SKM-1 (cell line): ENCODE results near the gene SOCS4.
"Not testable (repeated sequence)": the region's sequence is repeated elsewhere in the genome, so short reads cannot be mapped to it uniquely, and the experiment has no call there.

Source experiments
- DNase-seq: peaks from one replicate; lab custom pipeline; 2025; ENCODE audit not compliant: unreplicated experiment; lab: John Stamatoyannopoulos, UW

The SOCS4 gene

DNA sequence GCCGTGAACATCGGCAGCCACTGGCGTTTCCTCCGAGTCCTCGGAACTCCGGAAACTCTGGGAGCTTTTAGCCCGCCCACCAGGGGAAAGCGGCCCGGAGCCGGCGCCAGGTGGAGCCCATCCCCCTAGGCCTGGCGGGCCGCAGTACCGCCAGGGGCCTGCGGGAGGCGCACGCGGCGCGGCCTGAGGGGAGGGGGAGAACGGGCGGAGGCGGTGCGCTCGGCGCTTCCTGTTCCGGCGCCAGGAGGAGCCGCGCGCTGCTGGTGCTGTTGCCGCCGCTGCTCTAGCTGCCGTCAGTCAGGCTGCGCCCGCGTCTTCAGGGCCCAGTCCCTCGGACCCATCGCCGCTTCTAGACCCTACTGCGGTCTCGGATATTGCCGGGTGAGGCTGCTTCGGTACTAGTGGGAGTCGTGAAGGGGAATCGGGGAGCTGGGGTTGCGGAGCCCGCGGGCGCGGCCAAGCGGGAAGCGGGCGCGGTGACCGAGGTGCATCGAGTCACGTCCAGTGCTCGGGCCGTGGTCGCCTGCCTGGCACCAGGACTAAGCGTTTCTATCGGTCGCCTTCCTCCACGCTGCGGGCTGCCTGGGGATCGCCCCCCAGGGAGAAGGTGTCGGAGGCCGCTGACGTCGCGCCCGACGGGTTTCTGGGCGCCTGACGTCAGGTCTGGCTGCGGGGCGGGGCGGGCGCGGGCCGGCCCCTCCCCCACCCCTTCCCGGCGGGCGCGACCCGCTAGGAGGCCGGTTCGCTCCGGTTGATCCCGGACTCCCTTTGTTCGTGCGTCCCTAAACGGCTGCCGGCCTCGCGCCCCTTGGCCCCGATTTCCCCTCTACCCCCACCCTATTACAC is 24.6 kb downstream of the SOCS4 start, which contains the start of gene MAPK1IP1L:
Gene MAPK1IP1L (plus strand): TSS at position 225 of the 846 bp plus-strand sequence. CDS start 10,037 bp downstream, outside the sequence.
- DNase-seq = peak; percentile 9

GRCh38 chr14:55052269-55052930 is 25.4 kb downstream of the SOCS4 start:
- DNase-seq = no peak

GRCh38 chr14:55053018-55053417 is 26.0 kb downstream of the SOCS4 start:
- no peak for DNase-seq

DNA sequence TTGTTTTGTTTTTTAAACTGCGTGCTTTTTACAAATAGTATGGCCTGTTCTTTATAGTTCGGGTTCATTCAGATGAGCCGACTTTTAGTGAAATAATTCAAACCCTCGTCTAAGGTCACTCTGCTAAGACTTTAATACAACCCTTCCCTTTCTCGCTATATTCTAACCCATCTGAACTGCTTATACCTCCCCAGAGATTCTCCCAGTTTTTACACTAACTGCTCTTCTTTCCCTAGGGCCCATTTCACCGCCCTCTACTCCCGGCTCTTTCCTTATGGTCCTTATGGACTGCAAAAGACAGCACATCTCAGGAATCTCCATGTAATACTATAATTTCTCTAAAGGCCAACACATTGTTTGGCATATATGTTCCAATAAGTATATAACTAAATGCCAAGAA is 26.5 kb downstream of the SOCS4 start:
- DNase-seq = no peak

GRCh38 chr14:55054098-55054497 is 27.1 kb downstream of the SOCS4 start:
- DNase-seq = no peak

- DNase-seq = no peak
Observed at GRCh38 chr14:55057919-55058318, 30.9 kb downstream of the SOCS4 start.

DNA sequence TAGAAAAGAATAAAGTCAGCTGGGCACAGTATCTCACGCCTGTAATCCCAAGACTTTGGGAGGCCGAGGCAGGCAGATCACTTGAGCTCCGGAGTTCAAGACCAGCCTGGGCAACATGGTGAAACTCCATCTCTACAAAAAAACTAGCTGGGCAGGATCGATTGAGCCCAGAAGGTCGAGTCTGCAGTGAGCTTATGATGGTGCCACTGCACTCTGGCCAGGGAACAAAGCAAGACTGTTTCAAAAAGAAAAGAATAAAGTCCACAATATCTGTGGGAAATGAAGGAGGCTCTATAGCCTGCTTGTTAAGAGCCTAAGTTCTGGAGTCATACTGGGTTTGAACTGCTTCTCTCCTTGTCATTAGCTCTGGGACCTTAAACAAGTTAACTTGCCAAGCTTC is 32.3 kb downstream of the SOCS4 start:
- no peak for DNase-seq

GRCh38 chr14:55062517-55063351 is 35.7 kb downstream of the SOCS4 start:
- DNase-seq = no peak

DNA sequence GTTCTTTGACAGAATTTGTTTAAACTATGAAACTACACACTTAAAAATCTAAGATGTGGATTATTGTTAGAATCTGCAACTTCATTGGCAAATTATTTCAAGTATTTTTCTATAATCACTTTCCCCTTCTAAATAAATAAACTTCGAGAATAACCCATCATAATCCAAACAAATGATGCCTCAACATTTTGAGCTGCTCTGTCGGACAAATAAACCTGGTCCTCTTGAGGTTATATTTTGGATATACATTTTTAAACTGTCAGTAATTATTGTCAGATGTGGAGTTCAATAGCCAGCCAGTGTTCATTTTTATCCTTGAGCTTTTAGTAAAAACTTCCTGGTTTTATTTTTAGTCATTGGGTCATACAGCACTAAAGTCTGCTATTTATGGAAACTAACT is 37.9 kb downstream of the SOCS4 start:
- not testable (repeated sequence) for DNase-seq

DNA sequence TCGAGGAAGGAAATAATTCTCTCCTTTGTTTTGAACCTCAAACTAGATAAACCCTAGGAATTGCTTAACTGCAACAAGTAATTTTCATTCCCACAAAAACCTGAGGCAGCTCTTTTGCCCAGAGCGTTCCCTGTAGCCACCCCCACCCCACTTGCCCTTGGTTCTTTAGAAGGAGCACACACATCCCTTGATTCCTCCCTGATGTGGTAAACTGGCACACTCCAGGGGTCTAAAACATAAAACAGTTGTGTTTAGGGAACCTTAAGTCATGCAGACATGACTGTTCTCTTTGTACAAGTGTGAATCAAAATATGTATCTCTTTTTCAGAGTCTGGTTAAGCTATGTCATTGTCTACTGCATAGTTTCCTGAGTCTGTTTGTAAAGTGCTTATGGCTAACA is 38.4 kb downstream of the SOCS4 start:
- no peak for DNase-seq

DNA sequence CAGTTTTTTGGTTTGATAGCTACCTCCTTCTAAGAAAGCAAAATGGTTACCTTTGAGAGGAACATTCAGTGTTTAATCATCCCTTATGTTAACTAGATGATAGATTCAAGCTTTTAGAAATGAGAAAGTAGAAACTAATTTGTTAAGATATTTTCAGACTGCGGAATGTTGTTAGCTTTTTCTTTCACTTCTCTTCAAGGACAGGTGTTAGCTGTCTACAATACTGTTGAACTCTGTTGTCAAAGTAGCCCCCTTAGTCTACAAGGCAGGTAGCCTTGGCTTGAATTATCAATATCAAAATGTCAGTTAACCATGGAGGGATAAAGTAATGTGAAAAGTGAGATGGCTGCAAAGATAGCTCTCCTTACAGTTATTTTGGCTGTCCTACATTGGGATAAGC is 39.2 kb downstream of the SOCS4 start:
- DNase-seq = no peak

- no peak for DNase-seq
Observed at GRCh38 chr14:55070981-55071411, 44.0 kb downstream of the SOCS4 start.

DNA sequence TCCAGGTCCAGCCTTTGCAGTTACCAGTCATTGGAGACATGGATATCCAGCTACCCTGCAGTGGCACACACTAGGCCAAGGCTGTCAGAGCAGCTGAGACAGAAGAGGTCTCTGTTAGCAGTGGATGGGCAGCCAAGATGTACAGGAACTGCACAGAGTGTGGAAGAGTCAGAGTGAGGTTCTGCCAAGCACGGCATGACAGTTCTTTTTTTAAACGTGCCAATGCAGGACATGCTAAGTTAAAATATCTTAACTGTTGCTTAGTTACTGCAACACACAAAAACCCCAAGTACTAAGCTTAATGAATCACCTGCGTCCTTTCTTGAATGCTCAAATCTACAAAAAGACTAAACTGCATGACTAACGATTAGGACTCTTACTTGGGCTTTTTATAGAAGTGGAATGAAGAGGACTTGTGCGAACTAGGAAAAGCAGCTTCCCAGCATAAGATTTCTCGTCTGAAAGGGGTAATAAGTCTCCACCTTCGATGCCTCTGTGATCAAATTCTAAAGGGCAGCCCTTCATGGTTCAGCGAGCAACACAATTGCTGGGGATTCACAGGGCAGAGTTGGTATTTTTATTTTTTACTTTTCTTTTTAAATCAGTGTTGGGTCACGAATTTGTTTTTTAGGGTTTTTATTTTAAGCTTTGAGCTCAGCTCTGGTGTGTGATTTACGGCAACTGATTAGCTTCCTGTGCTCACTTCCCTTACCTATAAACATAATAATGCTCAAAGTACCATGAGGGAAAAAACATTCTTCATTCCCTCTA is 45.0 kb downstream of the SOCS4 start:
- DNase-seq = no peak

DNA sequence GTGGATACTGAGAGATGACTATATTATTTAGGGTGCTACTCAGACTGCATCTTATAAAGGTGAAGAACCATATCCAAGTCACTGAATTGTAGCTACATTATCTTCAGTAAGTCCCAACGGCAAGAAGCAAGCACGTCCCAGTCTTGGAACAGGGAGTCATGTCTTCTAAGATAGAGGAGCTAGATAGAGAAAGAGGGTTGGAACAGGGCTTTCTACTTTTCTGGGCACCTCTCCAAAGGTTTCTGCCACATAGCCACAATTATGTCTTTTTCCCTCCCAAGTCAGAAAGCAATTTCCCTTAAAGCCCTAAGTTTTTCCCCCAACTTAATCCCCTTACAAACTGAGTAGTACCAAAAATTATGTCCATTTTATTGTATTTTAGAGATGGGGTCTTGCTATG is 46.8 kb downstream of the SOCS4 start:
- DNase-seq = no peak

DNA sequence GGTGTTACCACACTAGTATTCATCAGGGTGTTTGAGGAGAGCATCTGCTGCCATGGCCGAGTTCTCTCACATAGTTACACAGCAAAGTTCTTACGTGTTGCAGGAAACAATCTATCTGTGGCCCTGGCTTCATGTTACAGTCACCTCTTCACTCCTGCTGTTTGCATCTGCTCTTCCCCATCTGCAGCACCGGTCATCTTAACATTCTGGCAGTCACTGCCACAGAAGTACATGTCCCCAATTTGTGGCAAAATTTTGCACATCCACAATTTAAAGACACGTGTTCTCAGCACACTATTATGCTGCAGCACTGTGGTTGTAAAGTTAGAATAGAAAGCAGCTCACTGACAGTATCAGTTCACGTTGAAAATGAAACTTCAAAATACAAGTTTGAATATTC is 47.6 kb downstream of the SOCS4 start:
- no peak for DNase-seq

GRCh38 chr14:55075628-55076175 is 48.7 kb downstream of the SOCS4 start:
- no peak for DNase-seq

DNA sequence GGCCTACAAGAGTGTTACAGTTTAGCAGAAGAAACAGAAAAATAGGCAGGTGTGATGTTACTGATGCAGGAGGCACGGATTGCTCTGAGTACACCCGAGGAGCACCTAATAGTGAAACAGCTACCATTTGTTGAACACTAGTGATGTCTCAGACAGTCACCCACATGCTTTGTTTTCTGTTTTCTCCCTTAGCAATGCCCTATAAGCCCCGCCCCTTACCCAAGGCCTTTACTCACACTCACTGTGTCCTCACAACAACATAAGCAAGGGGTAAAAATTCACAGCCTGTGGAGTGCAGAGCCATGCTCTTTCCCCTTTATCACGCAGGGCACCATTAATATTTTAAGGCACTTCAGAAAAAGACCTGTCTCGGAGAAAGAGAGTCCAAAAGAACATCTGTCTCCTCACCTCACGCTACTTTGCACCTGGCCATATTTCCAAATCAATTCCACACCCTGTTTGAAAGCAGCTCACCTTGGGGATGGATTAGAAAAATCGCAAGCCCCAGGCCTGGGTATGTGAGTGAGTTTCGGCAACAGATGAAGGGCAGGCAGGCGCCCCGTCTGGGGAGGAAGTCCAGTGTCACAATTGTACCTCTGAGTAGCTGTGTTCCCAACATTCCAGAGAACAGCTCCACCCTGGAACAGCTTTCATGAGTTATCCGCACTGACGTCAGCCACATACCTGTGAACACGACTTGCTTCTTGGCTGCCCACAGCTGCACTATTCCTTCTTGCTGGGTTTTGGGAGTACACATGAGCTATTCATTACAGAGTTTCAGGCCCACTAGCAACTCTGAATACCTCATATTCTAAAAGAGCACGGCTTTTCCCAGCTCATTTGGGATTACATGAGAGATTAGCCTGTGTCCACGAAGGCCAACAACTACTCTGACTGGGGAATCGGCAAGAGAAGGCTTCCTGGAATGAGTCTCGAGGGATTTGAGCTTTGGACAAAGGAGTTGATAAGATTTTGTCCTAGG is 50.4 kb downstream of the SOCS4 start:
- DNase-seq = no peak

GRCh38 chr14:55079961-55080360 is 52.9 kb downstream of the SOCS4 start:
- not testable (repeated sequence) for DNase-seq

DNA sequence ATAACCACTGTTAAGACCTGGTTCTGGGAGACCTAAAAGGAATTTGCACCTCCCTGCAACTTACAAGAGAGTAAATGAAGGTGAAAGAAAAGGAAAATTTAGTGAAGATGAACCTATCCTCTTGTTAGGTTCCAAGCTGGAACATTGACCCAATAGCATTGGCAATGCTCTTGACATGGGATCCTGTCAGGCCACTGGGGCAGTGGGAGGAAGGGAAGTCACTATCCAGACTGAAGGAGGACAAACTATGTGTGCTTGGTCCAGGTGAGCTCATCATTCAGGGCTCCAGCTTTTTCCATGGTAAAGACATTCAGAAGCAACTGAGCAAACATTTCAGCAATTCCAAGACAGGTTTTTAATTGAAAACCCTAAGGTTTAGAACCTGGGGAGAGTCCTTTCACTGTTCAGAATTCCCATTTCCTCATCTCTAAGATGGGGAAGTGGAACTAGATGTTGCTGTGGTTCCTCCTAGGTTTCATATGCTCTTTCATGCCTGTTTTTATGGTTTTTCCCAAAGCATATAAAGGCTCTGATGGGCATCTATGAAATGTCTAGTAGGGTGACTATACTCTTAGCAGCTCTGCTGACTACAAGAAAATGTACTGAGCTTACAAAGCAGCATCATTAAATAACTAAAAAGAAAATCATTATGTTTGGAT is 57.5 kb downstream of the SOCS4 start:
- no peak for DNase-seq
